GM20000 (cell line): ENCODE results near the gene EXOC6B.

Experiments used
- DNase-seq: peaks from one replicate; pipeline ENCODE4 v3.0.0; 2012; ENCODE audit warnings: low spot score
- TF ChIP-seq, protein P1 (sequence below): IDR thresholded peaks from 2 replicates; pipeline ENCODE4 v1.5.1; 2012; ENCODE audit warnings: mild to moderate bottlenecking, control low read depth; ENCODE audit errors: extremely low read depth, missing control alignments

Gene EXOC6B

DNA sequence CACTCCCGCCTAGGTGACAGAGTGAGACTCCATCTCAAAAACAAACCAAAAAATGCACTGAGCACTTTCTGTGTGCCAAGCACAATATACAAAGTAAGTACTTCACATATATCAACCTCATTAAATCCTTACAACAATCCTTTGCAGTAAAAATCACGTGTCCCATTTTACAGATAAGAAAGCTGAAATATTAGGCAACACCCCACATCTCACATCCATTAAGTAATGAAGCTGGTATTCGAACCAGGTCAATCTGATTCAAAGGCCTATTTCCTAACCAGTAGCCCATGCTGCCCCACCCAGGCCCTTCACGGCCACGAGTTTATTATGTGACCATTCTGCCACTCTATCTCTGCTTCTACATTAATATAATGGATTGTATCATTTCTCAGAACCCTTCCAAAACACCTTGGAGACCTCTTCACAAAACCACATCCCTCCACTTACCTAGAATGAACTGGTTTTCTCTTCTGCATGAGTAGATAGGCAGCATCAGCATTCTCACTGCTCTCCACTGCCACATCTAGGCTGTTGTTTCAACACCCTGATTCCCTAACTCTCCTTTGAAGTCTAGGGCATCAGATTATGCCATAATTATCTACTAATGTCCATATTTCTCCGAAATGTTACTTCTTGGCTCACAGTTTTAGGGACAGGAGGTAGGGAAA, 3.1 kb upstream of the EXOC6B start:
- TF ChIP-seq, protein P1, sequence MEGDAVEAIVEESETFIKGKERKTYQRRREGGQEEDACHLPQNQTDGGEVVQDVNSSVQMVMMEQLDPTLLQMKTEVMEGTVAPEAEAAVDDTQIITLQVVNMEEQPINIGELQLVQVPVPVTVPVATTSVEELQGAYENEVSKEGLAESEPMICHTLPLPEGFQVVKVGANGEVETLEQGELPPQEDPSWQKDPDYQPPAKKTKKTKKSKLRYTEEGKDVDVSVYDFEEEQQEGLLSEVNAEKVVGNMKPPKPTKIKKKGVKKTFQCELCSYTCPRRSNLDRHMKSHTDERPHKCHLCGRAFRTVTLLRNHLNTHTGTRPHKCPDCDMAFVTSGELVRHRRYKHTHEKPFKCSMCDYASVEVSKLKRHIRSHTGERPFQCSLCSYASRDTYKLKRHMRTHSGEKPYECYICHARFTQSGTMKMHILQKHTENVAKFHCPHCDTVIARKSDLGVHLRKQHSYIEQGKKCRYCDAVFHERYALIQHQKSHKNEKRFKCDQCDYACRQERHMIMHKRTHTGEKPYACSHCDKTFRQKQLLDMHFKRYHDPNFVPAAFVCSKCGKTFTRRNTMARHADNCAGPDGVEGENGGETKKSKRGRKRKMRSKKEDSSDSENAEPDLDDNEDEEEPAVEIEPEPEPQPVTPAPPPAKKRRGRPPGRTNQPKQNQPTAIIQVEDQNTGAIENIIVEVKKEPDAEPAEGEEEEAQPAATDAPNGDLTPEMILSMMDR: no peak
- DNase-seq: no peak

DNA sequence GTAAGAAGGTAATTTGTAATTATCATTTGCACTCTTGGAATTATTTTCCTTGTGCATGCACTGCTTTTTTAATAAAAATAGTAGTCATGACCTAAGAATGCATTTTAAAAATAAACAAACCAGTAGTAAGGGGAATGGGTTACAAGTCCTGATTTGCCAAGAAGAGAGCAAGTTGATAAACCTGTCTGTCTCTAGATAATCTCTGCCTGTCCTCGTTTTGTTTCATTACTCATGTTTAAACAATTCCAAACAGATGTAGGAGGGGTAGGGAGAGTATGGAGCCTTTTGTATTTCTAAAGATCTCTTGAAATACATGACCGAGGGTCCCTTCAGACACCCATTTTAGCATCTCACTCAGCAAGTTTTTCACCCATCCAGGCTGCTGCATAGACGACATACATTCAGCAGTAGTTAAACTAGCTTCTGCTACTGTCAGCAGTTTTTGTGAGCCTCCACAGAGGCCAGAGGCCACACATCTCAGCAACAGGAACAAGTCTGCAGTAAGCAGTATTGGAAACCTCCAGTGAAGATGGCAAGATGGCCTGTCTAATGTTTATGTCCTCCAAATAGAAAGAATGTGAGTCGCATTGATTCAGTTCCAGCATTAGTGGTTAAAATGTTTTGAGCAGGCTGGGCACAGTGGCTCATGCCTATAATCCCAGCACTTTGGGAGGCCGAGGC, 2.3 kb upstream of the EXOC6B start:
- DNase-seq: no peak
- TF ChIP-seq, protein P1: no peak

DNA sequence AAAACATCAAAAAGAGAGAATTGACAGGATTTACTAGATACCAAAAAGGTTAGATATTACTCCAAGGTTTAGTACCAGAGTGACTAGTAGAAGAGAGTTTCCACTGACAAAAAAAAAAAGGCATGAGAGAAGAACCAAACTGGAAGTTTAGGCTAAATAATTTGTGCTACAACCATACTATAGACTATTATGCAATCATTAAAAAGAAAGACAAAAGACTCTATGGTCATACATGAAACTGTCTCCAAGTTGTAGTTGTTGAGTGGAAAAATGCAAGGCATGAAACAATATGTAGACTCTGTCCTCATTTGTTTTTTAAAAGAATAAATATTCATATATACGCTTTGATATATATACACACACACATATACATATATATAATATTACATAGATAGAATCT, 1.7 kb upstream of the EXOC6B start:
- no peak for DNase-seq
- TF ChIP-seq, protein P1: no peak

DNA sequence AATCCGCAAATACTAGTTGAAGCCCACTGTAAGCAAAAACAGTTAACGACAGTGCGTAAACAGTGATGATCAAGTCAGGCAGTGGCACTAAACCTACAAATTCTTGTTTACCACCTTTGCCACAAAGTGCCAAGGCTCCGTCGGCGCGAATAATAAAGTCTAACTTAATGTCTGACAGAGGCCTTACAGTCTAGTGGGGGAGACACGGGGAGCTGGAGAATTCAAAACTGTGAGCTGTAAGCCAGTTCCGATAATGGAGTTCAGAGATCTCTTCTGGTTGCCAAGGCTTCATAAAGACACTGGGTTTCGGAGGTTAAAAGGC, 284 bp upstream of the EXOC6B start:
- DNase-seq: no peak
- TF ChIP-seq, protein P1: no peak

DNA sequence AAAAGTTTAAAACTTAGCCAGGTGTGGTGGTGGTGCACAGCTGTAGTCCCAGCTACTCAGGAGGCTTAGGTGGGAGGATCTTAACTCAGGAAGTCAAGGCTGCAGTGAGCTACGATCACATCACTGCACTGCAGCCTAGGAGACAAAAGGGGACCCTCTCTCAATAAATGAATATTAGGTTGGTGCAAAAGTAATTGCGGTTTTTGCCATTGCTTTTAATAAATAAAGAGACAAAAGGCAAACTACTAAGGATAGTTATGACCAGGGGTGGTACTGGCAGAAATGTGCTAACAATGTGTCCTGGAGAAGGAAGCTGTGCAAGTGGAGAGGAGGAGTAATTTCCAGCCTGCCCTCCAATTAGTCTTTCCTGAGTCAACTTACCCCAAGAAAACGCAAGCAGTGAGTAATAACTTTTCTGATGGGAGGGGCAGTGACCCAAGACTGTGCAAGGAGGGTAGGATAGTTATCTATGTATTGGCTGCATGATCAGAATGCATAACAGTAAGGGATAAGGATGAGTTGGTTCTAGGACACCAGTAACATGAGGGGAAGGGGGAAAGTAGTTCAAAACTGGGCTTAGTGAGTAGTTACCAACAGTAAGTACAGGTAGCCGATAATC, 1.5 kb downstream of the EXOC6B start:
- TF ChIP-seq, protein P1: no peak
- no peak for DNase-seq

DNA sequence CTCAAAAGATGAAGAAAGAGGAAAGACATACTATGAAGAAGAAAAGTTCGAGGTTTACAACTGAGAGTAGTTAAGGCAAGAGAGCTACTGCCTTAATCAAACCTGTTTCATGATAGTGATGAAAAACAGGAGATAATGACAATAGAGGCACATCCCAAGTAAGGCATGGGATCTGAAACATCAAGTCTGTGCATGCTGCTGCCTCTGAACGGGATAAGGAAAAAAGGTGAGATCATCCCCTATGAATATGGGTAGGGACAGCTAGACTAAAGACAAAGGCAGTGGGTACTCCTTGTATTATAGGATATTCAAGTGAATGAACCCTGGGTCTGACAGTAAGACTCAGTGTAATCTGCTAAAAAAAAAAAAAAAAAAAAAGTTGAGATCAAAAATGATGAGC, 3.0 kb downstream of the EXOC6B start:
- no peak for DNase-seq
- TF ChIP-seq, protein P1: no peak

DNA sequence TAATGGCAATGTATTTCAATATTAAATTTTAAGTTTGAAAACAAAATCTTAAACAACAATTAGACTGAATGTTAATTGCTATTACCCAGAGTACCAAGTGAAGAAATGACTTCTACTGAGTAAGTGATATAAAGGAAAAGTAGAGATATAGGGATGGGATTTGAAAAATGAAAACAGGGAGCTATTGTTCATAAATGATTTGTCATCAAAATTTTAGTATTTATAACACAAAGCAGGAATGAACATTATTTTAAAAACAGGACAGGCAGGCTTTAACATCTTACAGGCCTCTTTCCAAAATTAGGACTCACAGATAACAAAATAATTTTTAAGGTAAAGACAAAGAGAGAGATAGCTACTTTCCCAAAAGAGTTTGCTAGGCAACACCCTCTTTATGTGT, 3.9 kb downstream of the EXOC6B start:
- TF ChIP-seq, protein P1: no peak
- no peak for DNase-seq
